Caco-2 (cell line): Measurements from ENCODE around the gene MAP7D3. TPM values are rescaled to one million over a fixed set of nuclear protein-coding genes. Genes with fewer than 3 reads are reported as not detected.
A peak's percentile ranks its signal among the peaks of the same experiment; 100 is the strongest.
"Not testable (repeated sequence)": the region's sequence is repeated elsewhere in the genome, so short reads cannot be mapped to it uniquely, and the experiment has no call there.

Experiments used
- BruUV-seq: library from RNA; stranded (reverse); fragments of 400-500 nt; replicated peaks from 2 replicates; lab custom pipeline; 2021; lab: Mats Ljungman, UMichigan
- CTCF ChIA-PET: fragments of 300-600 bp; sonication (Branson Sonifier 250); formaldehyde crosslinking; loops from one replicate; lab custom pipeline; 2022; ENCODE audit warnings: antibody characterized with exemption; lab: Charles Lee
- POLR2A ChIA-PET: fragments of 300-600 bp; sonication (Branson Sonifier 250); formaldehyde crosslinking; loops from one replicate; lab custom pipeline; 2022; ENCODE audit warnings: antibody characterized with exemption; lab: Charles Lee
- DNase-seq, 2 experiments: peaks; one replicate each; pipeline versions ENCODE4 v3.0.0 to v3.0.0-alpha.2; 2020 to 2022
- H3K27me3 ChIP-seq: replicated peaks from 2 replicates; pipeline ENCODE4 v1.6.0; 2011; ENCODE audit warnings: low read length; ENCODE audit not compliant: control insufficient read depth, insufficient read depth
- H3K36me3 ChIP-seq: 2 replicates; pipeline ENCODE4 v1.5.1; 2011; ENCODE audit warnings: low read length; ENCODE audit not compliant: control insufficient read depth, insufficient read depth
- H3K4me1 ChIP-seq: fragments of 250-450 bp; sonication (Bioruptor Pico); 2 replicates; pipeline ENCODE4 v1.5.1; 2020; ENCODE audit warnings: mild to moderate bottlenecking
- H3K4me3 ChIP-seq: 2 replicates; pipeline ENCODE4 v1.5.1; 2011; ENCODE audit warnings: low read depth, mild to moderate bottlenecking, control low read depth, low read length
- H3K9me3 ChIP-seq: fragments of 250-450 bp; sonication (Bioruptor Pico); 2 replicates; pipeline ENCODE4 v1.5.1; 2020; ENCODE audit warnings: mild to moderate bottlenecking, moderate library complexity
- H3K27ac Mint-ChIP-seq: one replicate; pipeline ENCODE4 v1.8.0; 2022; ENCODE audit warnings: mixed read lengths; ENCODE audit not compliant: unreplicated experiment
- H3K27me3 Mint-ChIP-seq: one replicate; pipeline ENCODE4 v1.8.0; 2022; ENCODE audit warnings: mixed read lengths; ENCODE audit not compliant: insufficient read depth, unreplicated experiment
- H3K36me3 Mint-ChIP-seq: one replicate; pipeline ENCODE4 v1.8.0; 2022; ENCODE audit warnings: mild to moderate bottlenecking, mixed read lengths; ENCODE audit not compliant: insufficient read depth, unreplicated experiment
- H3K4me1 Mint-ChIP-seq: one replicate; pipeline ENCODE4 v1.8.0; 2022; ENCODE audit warnings: low read depth, mixed read lengths; ENCODE audit not compliant: unreplicated experiment
- H3K4me3 Mint-ChIP-seq: one replicate; pipeline ENCODE4 v1.8.0; 2022; ENCODE audit warnings: mild to moderate bottlenecking, moderate library complexity, mixed read lengths; ENCODE audit not compliant: unreplicated experiment
- H3K9me3 Mint-ChIP-seq: one replicate; pipeline ENCODE4 v1.8.0; 2022; ENCODE audit warnings: mixed read lengths; ENCODE audit not compliant: unreplicated experiment
- intact Hi-C: fragments of 100-400 bp; cut with micrococcal nuclease; formaldehyde crosslinking; loops from one replicate; pipeline ENCODE4 v1.10.0; 2022; ENCODE audit not compliant: unreplicated experiment
- total RNA-seq: library from RNA; stranded (reverse); gene quantifications from 2 replicates; pipeline ENCODE4 v1.2.3, GENCODE V29; 2022
- TF ChIP-seq, protein P1 (sequence below), 2 experiments: fragments of 200-600 bp in 1 of 2; IDR thresholded peaks; 1 replicate in 1 of 2; 2 replicates in 1 of 2; pipeline versions ENCODE4 v1.5.1 to v1.8.0; 2011 to 2022; ENCODE audit warnings: antibody characterized with exemption in 1 of 2, control low read depth in 1 of 2, inconsistent platforms in 1 of 2, low read depth in 1 of 2, low read length in 1 of 2, mild to moderate bottlenecking in 1 of 2, moderate library complexity in 1 of 2; ENCODE audit not compliant: insufficient read depth in 1 of 2, severe bottlenecking in 1 of 2, unreplicated experiment in 1 of 2

Gene MAP7D3
- total RNA-seq, 1 experiment from 2014 or later: 6.0 TPM

DNA sequence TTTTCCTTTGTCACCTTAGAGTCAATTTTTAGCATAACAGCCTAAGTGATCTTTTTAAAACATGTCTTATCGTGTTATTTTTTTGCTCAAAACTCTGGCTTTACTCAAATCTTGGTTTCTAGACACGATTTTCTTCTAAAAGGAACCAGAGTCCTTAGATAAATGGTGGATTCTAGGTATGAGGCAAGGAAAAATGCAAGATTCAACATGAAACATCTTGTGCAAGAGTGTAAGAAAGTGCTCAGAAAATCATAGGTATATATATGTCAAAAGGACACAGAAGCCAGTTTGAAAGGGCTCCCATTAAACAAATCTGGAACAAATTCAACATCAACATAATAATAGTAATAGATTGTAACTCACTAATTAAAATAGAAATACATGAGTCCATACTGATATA lies 41.5 kb upstream of the MAP7D3 start:
- Histone ChIP-seq H3K4me1 (no peaks in the 10 kb centered on the region), H3K36me3 (no peaks in the 10 kb centered on the region), H3K27me3 (no peaks in the 10 kb centered on the region), H3K4me3 (no peak overlapping the region), H3K9me3 (no peaks in the 10 kb centered on the region)
- no peak for DNase-seq
- H3K36me3 Mint-ChIP-seq: no peaks in the 10 kb centered on the region
- peaks cover 6% of the 10 kb centered on the region for H3K27me3 Mint-ChIP-seq
- no peaks in the 10 kb centered on the region for H3K9me3 Mint-ChIP-seq
- no peak overlapping the region for H3K4me3 Mint-ChIP-seq
- no peaks in the 10 kb centered on the region for H3K4me1 Mint-ChIP-seq
- intact Hi-C loops: no loop called here
- TF ChIP-seq, protein P1, sequence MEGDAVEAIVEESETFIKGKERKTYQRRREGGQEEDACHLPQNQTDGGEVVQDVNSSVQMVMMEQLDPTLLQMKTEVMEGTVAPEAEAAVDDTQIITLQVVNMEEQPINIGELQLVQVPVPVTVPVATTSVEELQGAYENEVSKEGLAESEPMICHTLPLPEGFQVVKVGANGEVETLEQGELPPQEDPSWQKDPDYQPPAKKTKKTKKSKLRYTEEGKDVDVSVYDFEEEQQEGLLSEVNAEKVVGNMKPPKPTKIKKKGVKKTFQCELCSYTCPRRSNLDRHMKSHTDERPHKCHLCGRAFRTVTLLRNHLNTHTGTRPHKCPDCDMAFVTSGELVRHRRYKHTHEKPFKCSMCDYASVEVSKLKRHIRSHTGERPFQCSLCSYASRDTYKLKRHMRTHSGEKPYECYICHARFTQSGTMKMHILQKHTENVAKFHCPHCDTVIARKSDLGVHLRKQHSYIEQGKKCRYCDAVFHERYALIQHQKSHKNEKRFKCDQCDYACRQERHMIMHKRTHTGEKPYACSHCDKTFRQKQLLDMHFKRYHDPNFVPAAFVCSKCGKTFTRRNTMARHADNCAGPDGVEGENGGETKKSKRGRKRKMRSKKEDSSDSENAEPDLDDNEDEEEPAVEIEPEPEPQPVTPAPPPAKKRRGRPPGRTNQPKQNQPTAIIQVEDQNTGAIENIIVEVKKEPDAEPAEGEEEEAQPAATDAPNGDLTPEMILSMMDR (IDR thresholded peaks at IDR 0.05; ENCODE audit: insufficient read depth in 1 of 2, low read depth in 1 of 2, low read length in 1 of 2, severe bottlenecking in 1 of 2, unreplicated experiment in 1 of 2): no peak
- H3K27ac Mint-ChIP-seq: no peak overlapping the region
- BruUV-seq: no TSS peak
- ChIA-PET POLR2A (no interaction called here), CTCF (no interaction called here)

DNA sequence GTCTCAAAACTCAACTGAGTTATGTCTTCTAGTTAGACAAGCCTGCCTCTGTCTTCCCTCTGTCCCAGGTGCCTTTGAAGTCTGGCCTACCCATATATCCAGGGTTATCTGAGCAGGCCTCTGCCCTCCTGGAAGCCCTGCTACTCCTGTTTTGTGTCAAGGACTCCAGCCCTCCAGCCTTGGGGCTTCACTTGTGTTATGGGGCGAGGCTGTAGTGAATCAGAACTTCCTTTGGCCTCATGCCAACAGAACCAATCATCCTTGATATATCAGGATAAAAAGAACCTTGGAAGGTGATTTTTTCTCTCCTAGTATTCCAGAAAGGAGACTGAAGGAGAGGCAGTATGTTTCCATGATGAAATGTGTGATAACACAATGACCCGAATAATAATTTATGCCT lies 40.6 kb upstream of the MAP7D3 start:
- POLR2A ChIA-PET: no interaction called here
- TF ChIP-seq, protein P1 (IDR thresholded peaks at IDR 0.05; ENCODE audit: insufficient read depth in 1 of 2, low read depth in 1 of 2, low read length in 1 of 2, severe bottlenecking in 1 of 2, unreplicated experiment in 1 of 2): no peak
- CTCF ChIA-PET: no interaction called here
- no peaks in the 10 kb centered on the region for H3K4me1 ChIP-seq
- no peak for DNase-seq
- BruUV-seq: no TSS peak
- intact Hi-C loops: no loop called here
- no peaks in the 10 kb centered on the region for H3K36me3 ChIP-seq
- H3K27me3 ChIP-seq: no peaks in the 10 kb centered on the region
- H3K4me3 Mint-ChIP-seq: no peak overlapping the region
- H3K4me3 ChIP-seq: no peak overlapping the region
- no peaks in the 10 kb centered on the region for H3K4me1 Mint-ChIP-seq
- H3K9me3 Mint-ChIP-seq: no peaks in the 10 kb centered on the region
- no peaks in the 10 kb centered on the region for H3K36me3 Mint-ChIP-seq
- H3K9me3 ChIP-seq: no peaks in the 10 kb centered on the region
- H3K27me3 Mint-ChIP-seq: peaks cover 6% of the 10 kb centered on the region
- no peak overlapping the region for H3K27ac Mint-ChIP-seq

DNA sequence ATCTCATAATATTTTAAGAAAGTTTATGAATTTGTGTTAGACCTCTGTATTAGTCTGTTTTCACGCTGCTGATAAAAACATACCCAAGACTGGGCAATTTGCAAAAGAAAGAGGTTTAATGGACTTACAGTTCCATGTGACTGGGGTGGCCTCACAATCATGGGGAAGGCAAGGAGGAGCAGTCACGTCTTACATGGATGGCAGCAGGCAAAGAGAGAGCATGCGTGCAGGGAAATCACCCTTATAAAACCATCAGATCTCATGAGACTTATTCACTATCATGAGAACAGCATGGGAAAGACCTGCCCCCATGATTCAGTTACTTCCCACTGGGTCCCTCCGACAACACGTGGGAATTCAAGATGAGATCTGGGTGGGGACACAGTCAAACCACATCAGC lies 35.2 kb upstream of the MAP7D3 start:
- H3K27ac Mint-ChIP-seq, H3K4me1 Mint-ChIP-seq, DNase-seq, H3K9me3 ChIP-seq, H3K4me1 ChIP-seq, H3K27me3 Mint-ChIP-seq, H3K27me3 ChIP-seq, H3K36me3 ChIP-seq, BruUV-seq, intact Hi-C loops, POLR2A ChIA-PET, H3K9me3 Mint-ChIP-seq, H3K36me3 Mint-ChIP-seq, H3K4me3 Mint-ChIP-seq, H3K4me3 ChIP-seq: not testable (repeated sequence)
- CTCF ChIA-PET: interaction anchor here (0.7 kb wide), 1 partner anchor 17 kb away, joined by 5 read pairs; no protein-coding TSS in a partner anchor

DNA sequence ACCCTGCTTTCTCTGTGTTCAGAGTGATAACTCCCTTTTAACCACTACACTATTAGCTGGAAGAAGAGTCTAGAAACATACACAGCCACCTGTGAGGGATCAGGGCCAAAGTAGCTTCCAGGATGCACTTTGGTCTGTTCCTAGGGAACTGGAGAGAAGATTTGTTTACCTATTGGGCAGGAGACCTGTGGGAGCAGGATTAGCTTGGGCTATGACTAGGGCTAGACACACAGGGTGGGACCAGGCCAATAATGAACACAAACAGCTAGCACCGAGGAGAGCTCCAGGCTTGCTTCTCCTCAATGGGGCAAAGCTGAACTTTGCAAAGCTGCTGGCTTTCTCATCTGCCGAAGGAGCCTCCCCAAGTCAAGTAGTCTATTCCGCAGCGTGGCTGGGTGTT lies 24.4 kb upstream of the MAP7D3 start:
- no peaks in the 10 kb centered on the region for H3K9me3 Mint-ChIP-seq
- no TSS peak for BruUV-seq
- Histone ChIP-seq H3K9me3 (no peaks in the 10 kb centered on the region), H3K4me1 (no peaks in the 10 kb centered on the region), H3K27me3 (no peaks in the 10 kb centered on the region), H3K4me3 (no peak overlapping the region), H3K36me3 (no peaks in the 10 kb centered on the region)
- TF ChIP-seq, protein P1 (IDR thresholded peaks at IDR 0.05; ENCODE audit: insufficient read depth in 1 of 2, low read depth in 1 of 2, low read length in 1 of 2, severe bottlenecking in 1 of 2, unreplicated experiment in 1 of 2): no peak
- H3K36me3 Mint-ChIP-seq: no peaks in the 10 kb centered on the region
- POLR2A ChIA-PET: no interaction called here
- H3K4me3 Mint-ChIP-seq: no peak overlapping the region
- peak; percentile 7 to 33 for DNase-seq
- no peaks in the 10 kb centered on the region for H3K27me3 Mint-ChIP-seq
- no peak overlapping the region for H3K27ac Mint-ChIP-seq
- intact Hi-C loops: no loop called here
- H3K4me1 Mint-ChIP-seq: no peaks in the 10 kb centered on the region
- CTCF ChIA-PET: no interaction called here
